Upper lobe of left lung (tissue), 6 donors: Measurements from ENCODE around the gene ABR. TPM values are rescaled to one million over a fixed set of nuclear protein-coding genes. Genes with fewer than 3 reads are reported as not detected.

Source experiments
- ATAC-seq, 2 donors: fragments of 200-7000 bp; cut with Tn5 transposase; one replicate each; pipeline ENCODE4 v1.9.1; 2022; ENCODE audit warnings: mild to moderate bottlenecking in 2 of 2, moderate library complexity in 2 of 2; ENCODE audit not compliant: low FRiP score in 2 of 2
- DNase-seq, 2 donors: peaks; one replicate each; pipeline ENCODE4 v3.0.0-alpha.2; 2019 to 2020
- H3K27ac ChIP-seq, 4 donors: fragments of 200-600 bp; sonication (generic); one replicate each; pipeline ENCODE4 v1.5.1; 2016 to 2019
- H3K27me3 ChIP-seq, 4 donors: fragments of 200-600 bp; sonication (generic); one replicate each; pipeline ENCODE4 v1.5.1; 2017 to 2019
- H3K36me3 ChIP-seq, 4 donors: fragments of 200-600 bp; sonication (generic); one replicate each; pipeline ENCODE4 v1.5.1; 2016 to 2019
- H3K4me1 ChIP-seq, 4 donors: fragments of 200-600 bp; sonication (generic); one replicate each; pipeline ENCODE4 v1.5.1; 2018 to 2019
- H3K4me3 ChIP-seq, 4 donors: fragments of 200-600 bp; sonication (generic); one replicate each; pipeline ENCODE4 v1.5.1; 2017 to 2019; ENCODE audit warnings: mild to moderate bottlenecking in 2 of 4, moderate library complexity in 1 of 4
- H3K9me3 ChIP-seq, 4 donors: fragments of 200-600 bp; sonication (generic); one replicate each; pipeline ENCODE4 v1.5.1; 2018 to 2019
- EP300 ChIP-seq, 4 donors: sonication (generic); formaldehyde crosslinking; IDR thresholded peaks; one replicate each; pipeline ENCODE4 v1.5.1; 2017; ENCODE audit warnings: antibody characterized with exemption in 4 of 4, control low read depth in 2 of 4
- POLR2A ChIP-seq, 4 donors: fragments of 450-650 bp; IDR thresholded peaks; one replicate each; pipeline ENCODE4 v1.5.1; 2016 to 2017; ENCODE audit warnings: antibody characterized with exemption in 4 of 4, mild to moderate bottlenecking in 2 of 4
- POLR2AphosphoS5 ChIP-seq, 2 donors: sonication (generic); formaldehyde crosslinking; IDR thresholded peaks; one replicate each; pipeline ENCODE4 v1.5.1; 2017; ENCODE audit warnings: antibody characterized with exemption in 2 of 2
- WGBS, 2 donors: methylation state at CpG; one replicate each; pipeline ENCODE4 v1.1.5; 2017 to 2018; 5-methylcytosine and 5-hydroxymethylcytosine counted together
- total RNA-seq, 6 donors: library from RNA; depleted of rRNA in 4 of 6; stranded (reverse); fragments of >200 nt in 4 of 6; gene quantifications; one replicate each; pipeline versions ENCODE4 v1.1.0 to v1.2.1, GENCODE V29; 2016 to 2021
- TF ChIP-seq, protein P1 (sequence below), 6 experiments: fragments of 450-650 bp in 4 of 6; fragments of 200-600 bp in 2 of 6; sonication (generic) in 2 of 6; IDR thresholded peaks; one replicate each; pipeline ENCODE4 v1.5.1; 2016 to 2019; ENCODE audit warnings: antibody characterized with exemption in 6 of 6
- donor health status: DM: no; HTN: no; CAD: no; lungs with moderate emphysema.
- donor health status: DM: no; HTN: yes; CAD: no; lungs with severe emphysema.

The ABR gene
- total RNA-seq, 6 donors from 2014 or later = 117 to 645 (median 206) TPM

DNA sequence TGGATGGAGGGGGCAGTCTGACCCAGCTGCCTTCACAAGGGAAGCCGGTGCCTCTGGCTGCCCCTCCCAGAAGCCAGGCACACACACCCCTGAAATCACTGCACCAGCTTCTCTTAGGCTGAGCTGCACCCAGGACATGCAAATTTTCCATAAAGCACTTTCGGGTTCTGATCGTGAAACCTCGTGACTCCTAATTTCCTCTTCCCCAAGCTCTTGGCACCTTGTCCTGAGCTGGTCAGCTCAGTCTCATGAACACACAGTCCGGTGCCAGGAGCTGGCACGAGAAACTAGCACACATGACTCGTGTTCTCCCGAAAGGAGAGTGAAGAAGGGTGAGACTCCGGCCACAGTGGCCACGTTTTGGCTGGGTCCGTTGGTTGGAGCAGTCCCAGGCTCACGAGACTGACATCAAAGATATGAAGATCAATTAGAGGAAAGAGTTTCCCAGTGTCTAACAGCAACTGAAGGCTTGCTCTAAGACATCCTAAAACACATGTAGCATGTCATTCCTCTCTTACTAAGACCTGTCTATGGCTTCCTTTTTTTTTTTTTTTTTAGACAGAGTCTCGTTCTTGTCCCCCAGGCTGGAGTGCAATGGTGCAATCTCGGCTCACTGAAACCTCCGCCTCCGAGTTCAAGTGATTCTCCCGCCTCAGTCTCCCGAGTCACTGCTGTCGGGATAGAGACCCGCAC is 9.2 kb upstream of the ABR start:
- Histone ChIP-seq H3K36me3 (no peaks in the 10 kb centered on the region), H3K27me3 (no peaks in the 10 kb centered on the region), H3K4me3 (peak overlapping the region in 2 of 4 donors; percentile 0 to 7), H3K27ac (peak overlapping the region; percentile 54 to 81 (median 66)), H3K4me1 (peaks cover 38 to 71% (median 41%) of the 10 kb centered on the region in 4 donors), H3K9me3 (no peaks in the 10 kb centered on the region)
- TF ChIP-seq, protein P1, sequence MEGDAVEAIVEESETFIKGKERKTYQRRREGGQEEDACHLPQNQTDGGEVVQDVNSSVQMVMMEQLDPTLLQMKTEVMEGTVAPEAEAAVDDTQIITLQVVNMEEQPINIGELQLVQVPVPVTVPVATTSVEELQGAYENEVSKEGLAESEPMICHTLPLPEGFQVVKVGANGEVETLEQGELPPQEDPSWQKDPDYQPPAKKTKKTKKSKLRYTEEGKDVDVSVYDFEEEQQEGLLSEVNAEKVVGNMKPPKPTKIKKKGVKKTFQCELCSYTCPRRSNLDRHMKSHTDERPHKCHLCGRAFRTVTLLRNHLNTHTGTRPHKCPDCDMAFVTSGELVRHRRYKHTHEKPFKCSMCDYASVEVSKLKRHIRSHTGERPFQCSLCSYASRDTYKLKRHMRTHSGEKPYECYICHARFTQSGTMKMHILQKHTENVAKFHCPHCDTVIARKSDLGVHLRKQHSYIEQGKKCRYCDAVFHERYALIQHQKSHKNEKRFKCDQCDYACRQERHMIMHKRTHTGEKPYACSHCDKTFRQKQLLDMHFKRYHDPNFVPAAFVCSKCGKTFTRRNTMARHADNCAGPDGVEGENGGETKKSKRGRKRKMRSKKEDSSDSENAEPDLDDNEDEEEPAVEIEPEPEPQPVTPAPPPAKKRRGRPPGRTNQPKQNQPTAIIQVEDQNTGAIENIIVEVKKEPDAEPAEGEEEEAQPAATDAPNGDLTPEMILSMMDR (IDR thresholded peaks at IDR 0.05) = no peak
- peak; percentile 21 to 77 for TF ChIP-seq POLR2AphosphoS5 (IDR thresholded peaks at IDR 0.05)
- TF ChIP-seq POLR2A (IDR thresholded peaks at IDR 0.05) = peak in 1 of 4 donors; percentile 56
- TF ChIP-seq EP300 (IDR thresholded peaks at IDR 0.05) = peak in 1 of 4 donors; percentile 79
- 31 to 34% methylated on average over 20 of the region's 20 CpGs for WGBS, 2 donors
- peak in 1 of 2 donors; percentile 92 for DNase-seq
- peak; percentile 67 to 84 for ATAC-seq

DNA sequence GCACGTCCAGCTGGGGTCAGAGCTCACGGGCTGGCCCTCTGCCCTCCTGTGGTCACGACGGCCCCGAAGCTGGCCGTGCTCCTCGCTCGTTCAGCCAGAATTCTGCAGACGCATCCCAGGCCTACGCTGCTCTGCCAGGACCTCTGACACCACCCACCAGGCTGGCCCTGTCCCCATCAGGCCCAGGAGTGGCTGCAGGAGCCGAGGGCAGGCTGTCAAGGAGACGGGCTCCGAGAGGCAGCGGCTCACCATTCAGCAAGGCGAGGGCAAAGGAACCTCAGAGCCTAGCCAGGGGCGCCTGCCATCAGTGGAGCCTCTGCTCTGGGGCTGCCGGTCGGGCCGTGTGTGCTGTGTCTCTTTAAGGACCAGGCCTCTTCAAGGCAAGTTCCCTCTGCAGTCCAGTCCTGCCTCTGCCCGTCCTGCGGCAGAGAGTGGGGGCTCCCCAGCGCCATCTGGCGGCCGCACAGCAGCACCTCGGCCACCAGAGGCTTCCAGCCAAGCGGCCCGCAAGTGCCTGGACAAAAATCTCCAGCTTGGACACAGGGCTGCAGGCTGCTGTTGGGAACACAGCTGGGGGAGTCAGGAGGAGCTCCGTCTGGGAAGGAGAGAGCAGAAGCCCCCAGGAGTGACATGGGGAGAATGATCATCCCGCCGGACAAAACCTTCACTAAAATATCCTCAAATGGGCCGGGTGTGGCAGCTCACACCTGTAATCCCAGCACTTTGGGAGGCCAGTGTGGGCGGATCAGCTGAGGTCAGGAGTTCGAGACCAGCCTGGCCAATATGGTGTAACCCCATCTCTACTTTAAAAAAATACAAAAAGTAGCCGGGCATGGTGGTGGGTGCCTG is 7.4 kb upstream of the ABR start:
- Histone ChIP-seq H3K9me3 (no peaks in the 10 kb centered on the region), H3K27me3 (no peaks in the 10 kb centered on the region), H3K27ac (peak overlapping the region; percentile 48 to 81 (median 80)), H3K4me3 (peak overlapping the region in 3 of 4 donors; percentile 30 to 50 (median 38)), H3K36me3 (no peaks in the 10 kb centered on the region), H3K4me1 (peaks cover 43 to 73% (median 46%) of the 10 kb centered on the region in 4 donors)
- ATAC-seq (peak; percentile 95), DNase-seq (peak; percentile 91 to 96)
- no peak for TF ChIP-seq POLR2A (IDR thresholded peaks at IDR 0.05)
- TF ChIP-seq, protein P1 (IDR thresholded peaks at IDR 0.05) = peak; percentile 97 to 98 (median 98)
- TF ChIP-seq EP300 (IDR thresholded peaks at IDR 0.05) = no peak
- TF ChIP-seq POLR2AphosphoS5 (IDR thresholded peaks at IDR 0.05) = peak in 1 of 2 donors; percentile 21
- 45 to 55% methylated on average over 8 to 27 of the region's 34 CpGs for WGBS, 2 donors

DNA sequence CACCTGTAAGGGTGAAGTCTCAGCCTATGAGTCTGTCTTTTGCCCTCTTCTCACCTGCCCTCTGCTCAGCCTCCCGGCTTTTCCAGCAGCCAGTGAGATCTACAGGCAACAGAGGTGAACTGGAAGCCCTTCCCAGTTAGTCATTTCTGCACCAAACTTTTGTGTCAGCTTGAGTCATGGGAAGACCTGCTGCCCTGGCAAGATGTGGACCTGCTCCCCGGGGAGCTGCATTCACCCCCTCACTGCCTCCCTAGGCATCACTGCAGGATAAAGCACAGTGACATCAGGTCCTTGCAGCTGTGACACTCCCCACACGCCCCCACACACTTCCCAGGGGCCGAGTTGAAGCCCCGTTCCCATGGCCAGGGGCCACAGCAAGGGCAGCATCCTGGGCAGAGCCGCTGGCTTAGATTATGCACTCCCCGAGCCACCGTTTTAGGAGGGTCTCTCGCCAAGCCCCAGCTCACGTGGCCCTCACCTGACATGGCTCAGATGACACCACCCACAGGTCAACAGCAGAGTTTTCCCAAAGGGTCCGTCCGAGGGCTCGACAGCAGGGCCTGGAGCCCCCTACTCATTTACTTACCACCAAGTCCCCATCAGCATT is 6.5 kb upstream of the ABR start:
- Histone ChIP-seq H3K27ac (peak overlapping the region; percentile 48 to 81 (median 80)), H3K4me3 (peak overlapping the region in 3 of 4 donors; percentile 30 to 50 (median 38)), H3K27me3 (no peaks in the 10 kb centered on the region), H3K9me3 (no peaks in the 10 kb centered on the region), H3K36me3 (no peaks in the 10 kb centered on the region), H3K4me1 (peaks cover 43 to 73% (median 46%) of the 10 kb centered on the region in 4 donors)
- no peak for ATAC-seq
- no peak for DNase-seq
- WGBS, 2 donors = 78 to 100% methylated on average over 1 to 13 of the region's 13 CpGs
- no peak for TF ChIP-seq EP300 (IDR thresholded peaks at IDR 0.05)
- no peak for TF ChIP-seq POLR2AphosphoS5 (IDR thresholded peaks at IDR 0.05)
- TF ChIP-seq, protein P1 (IDR thresholded peaks at IDR 0.05) = no peak
- no peak for TF ChIP-seq POLR2A (IDR thresholded peaks at IDR 0.05)

DNA sequence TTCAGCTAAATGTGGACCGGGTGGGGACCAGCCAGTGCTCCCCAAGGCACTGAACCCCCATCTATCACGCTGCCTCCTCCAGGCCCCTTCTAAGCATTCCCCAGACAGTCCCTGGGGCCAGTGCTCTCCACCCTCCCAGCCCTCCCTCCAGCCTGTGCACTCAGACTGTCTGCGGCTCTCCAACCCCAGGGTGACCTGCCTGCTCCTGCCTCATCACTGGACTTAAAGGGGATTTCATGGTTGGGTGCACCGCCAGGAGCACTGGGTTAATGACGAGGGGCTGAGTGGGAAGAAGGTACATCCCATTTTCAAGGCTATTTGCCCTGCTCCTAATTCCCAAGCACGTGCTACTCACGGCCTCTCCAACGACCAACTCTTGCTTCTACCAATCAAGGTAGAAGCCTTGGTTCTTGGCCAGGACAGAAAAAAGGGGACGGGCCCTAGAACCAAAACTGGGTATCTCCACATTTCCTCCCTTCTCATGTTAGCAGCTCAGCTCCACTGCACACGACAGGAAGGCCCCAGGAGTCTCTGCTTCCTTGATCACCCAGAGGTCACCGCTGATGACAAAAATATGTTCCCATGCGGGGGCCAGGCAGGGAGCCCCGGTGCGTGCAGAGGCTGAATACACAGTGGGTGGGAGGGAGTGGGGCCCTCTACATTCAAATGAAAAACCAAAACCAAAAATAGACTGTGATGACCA is 3.5 kb upstream of the ABR start:
- no peaks in the 10 kb centered on the region for H3K36me3 ChIP-seq
- H3K4me3 ChIP-seq = no peak overlapping the region
- H3K27ac ChIP-seq = peak overlapping the region in 3 of 4 donors; percentile 4 to 64 (median 9)
- 42 to 53% methylated on average over 14 of the region's 14 CpGs for WGBS, 2 donors
- TF ChIP-seq POLR2AphosphoS5 (IDR thresholded peaks at IDR 0.05) = no peak
- TF ChIP-seq POLR2A (IDR thresholded peaks at IDR 0.05) = no peak
- TF ChIP-seq, protein P1 (IDR thresholded peaks at IDR 0.05) = no peak
- DNase-seq (no peak), ATAC-seq (no peak)
- peaks cover 42 to 69% (median 48%) of the 10 kb centered on the region in 4 donors for H3K4me1 ChIP-seq
- no peaks in the 10 kb centered on the region for H3K9me3 ChIP-seq
- no peaks in the 10 kb centered on the region for H3K27me3 ChIP-seq
